ENCODE results near the gene FRMD4A.

DNA sequence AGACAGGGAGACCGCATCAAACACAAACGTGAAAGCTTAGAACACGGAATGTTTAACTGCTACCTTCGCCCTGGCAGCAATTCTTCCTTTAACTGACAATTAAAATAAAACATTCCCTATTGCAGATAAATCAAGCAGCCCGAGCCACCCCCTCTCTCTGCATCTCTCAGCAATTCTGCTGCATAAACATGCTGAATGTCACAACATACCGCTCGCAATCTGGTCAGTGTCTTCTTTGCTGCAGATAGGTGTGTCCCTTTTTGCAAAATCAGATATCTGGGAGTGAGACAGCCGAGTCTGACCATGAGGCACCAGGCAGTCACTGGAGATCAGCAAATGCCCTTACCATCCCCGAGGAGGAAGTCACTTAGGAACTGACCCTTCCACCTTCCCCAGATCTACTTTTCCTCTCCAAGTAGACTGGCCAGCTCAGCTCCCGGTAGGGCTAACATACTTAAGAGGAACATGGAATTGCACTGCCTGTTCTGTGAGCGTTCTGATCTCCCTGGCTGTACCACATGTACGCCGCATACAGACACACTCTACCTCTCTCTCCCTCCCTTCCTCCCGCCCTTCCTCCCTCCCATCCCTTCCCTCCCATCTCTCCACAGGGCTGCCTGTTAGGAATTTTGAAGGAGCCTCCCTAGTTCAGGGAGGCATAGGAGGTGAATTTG lies at the start of gene FRMD4A:
- no peak for TF ChIP-seq CTCF (conservative IDR thresholded peaks at IDR 0.05; ENCODE audit: low read depth, low read length)
- TF ChIP-seq EZH2 (IDR thresholded peaks at IDR 0.05; ENCODE audit: low read length, unreplicated experiment): no peak
